ENCODE measurements around the gene MYL12A.

Gene MYL12A

DNA sequence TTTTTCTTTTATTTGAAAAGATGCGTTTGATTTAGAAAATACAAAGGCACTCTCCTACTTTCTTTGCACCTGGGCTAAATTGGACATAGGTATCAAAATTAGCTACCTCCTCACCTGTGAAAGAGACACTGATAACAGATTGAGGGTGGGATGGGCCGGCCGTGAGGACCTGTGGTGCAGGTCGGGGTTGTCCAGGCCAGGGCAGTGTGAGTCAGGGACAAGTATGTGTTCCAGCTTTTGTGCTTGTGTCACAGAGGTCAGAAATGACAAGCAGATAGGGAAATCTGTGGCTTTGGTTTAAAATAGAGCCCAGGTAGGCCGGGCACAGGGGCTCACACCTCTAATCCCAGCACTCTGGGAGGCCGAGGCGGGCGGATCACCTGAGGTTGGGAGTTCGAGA is 36.9 kb downstream of the MYL12A start:
- no peak for DNase-seq

DNA sequence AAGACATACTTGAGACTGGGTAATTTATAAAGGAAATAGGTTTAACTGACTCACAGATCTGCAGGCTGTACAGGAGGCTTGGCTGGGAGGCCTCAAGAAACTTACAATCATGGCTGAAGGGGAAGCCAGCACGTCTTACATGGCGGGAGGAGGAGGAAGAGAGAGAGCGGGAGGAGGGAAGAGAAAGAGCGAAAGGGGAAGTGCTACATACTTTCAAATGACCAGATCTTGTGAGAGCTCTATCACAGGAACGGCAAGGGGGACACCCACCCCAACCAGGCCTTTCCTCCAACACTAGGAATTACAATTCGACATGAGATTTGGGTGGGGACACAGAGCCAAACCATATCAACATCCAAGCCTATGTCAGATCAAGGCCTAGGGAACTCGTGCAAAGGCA is 38.6 kb downstream of the MYL12A start:
- no peak for DNase-seq

DNA sequence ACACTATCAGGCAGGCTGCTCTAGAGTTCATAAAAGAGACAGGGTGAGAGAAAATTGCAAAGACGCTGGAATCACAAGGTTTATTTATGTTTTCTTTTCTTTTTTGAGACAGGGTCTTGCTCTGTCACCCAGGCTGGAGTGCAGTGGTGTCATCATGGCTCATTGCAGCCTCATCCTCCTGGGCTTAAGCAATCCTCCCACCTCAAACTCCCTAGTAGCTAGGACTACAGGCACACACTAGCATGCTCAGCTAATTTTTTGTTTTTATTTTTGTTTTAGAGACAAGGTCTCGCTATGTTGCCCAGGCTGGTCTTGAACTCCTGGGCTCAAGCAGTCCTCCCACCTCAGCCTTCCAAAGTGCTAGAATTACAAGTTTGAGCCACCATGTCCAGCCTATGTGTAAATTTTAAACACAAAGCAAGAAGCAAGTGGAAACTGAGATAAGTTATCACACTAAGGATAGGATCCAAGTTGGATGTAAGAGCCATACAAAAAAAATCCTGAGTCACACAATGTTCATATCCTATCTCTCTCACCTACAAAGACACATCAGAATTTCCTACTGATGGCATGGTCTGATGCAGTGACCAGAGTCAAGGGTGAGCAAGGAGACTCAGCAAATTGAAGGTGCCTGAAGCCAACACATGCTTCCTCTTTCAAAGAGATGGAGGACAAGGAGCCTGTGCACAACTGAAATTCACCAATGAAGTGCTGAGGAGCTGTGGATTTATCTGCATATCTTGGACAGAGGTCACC is 45.8 kb downstream of the MYL12A start:
- DNase-seq = no peak

DNA sequence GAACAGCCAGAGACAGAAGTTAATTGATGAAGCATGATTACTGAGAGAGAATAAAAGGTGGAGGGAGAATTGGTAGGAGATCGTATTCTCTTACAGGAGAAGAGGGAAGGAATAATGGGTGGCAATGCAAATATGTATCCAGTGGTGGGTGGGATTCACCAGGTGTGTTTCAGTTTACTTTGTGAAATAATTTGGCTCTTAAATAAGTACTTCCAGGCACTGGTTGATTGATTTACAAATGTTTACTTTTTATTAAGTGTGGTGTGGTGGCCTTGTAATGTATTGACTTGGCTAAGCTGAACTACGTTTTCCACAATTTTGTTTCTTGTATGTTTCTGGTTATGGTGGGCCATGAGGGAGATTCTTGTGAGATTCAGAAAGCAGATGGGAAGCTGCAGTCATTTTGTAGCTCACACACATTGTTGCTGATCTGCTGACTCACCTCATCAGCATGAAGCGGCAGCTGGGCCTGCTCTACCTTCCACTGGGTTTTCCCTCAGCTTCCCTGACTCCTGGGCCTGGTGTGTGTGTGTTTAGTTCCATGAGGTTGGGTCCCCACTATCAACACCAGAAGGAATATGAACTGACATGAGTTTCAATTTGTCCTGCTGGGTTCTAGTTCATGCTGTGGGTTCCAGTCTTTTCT is 47.0 kb downstream of the MYL12A start:
- DNase-seq = no peak

DNA sequence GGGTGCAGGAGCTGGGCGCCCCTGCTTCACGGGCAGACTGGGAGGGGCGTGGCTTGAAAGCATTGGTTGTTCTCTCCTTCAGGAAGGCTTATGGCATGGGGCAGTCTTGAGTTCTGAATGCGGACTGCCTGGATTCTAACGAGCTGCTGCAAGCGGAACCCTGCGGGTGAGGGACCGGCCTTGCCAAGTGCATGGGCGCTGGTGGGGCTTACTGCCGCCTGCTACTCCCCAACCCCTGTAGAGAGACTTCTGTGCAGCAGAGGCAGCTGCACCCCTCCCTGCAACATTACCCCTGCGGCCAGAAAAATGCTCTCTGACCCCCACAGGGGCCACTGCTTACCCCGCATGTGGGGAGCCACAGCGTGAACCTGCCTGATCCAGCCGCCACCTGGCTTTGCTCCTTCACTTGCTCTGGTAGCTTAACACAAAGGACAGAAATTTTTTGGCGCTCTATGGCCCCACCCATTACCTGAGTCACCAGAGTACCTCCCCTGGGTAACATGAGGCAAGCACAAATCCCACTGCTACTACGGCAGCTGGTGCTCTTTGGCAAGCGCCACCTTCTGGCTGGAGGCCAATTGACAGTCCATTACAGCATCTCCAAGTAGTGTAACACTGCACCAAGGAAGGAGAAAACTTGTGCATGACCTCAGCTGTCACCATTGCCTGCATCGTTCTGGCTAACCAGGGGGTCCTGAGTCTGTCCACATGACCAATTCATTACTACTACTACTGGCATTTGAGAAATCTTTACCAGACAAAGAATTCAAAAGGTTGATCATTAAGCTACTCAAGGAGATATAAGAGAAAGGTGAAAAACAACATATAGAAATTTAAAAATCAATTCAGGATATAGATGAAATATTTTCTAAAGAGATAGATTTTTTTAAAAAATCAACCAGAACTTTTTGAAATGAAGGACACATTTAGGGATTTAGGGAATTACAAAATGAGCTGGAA is 49.7 kb downstream of the MYL12A start:
- DNase-seq = peak; percentile 96

DNA sequence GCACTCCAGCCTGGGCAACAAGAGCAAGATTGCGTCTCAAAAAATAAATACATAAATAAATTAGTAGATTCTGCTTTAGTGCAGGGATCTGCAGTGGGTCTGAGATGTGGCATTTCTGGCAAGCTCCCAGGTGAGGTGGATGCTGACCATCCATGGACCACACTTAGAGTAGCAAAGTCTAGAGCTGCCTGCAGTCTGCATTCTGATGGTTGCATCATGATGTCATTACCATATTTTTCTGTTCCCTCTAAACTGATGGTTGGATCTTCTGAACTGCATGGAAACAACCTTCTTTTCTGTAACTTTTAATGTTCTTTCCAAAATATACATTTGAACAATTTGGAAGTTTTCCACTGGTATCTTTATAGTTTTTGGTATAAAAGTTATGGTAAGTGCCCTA is 57.2 kb downstream of the MYL12A start:
- DNase-seq = no peak

DNA sequence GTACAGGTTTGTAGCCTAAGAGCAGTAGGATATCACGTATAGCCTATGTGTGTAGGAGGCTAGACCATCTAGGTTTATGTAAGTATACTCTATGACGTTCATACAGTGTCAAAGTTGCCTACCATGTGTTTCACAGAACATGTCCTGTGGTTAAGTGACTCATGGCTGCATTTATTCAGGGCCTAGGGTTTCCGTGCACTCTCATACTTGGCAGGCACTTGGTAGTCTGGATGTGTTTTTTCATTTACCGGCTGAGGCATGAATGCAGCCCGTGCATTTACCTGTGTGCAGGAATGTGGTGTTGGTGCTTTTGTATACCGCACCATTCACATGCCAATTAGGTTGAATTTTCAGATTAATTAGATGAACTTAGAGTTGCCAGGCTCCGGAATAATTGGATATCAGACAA is 57.8 kb downstream of the MYL12A start:
- peak; percentile 61 for DNase-seq
